ENCODE data around the gene PHF13.

Gene PHF13

DNA sequence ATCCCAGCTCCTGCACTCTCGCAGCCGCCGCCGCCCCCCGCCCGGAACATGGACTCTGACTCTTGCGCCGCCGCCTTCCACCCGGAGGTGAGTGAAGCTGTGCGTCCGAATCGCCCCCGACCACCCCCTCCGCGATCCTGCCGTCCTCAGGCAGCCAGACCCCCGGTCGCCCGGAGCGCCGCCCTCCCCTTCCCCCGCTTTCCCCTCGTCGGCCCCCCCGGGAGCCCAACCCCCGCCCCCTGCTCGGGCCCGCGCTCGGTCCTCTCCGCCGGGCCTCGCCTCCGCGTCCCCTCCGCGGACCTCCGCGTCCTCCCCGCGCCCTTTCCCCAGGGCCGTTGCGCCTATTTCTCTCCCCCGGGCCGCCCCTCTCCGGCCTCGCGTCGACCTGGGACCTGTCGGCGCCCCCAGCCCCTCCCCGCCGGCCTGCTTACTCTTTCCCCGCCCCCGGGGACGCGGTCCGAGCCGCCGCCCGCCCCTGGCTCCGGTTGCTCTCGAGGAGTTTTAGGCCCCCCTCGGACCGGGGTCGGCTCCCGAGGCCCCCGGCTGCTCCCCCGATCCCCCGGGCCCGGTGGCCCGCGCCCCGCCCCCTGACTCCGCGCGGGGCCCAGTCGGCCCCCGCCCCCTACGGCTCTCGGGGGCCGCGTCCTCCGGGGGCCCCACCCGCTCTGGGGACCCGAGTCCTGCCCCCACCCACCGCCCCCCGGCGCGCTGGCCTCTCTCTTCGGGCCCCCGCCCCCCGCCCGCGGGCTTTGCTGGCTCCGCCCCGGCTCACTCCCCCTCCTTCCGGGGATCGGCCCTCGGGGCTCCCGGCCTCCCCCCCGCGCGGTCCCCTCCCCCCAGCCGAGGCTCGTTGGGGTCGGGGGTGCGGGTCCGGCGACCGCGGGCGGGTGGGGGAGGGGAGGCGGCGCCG is 743 bp downstream of the PHF13 start:
- POLR2A ChIA-PET: no interaction called here
- Histone ChIP-seq H3K4me1 (ENCODE audit: control extremely low read depth in 1 of 4, control insufficient read depth in 4 of 4, insufficient read depth in 4 of 4, low read length in 3 of 4) (peaks cover 0 to 17% (median 14%) of the 10 kb centered on the region in 4 experiments), H3K36me3 (ENCODE audit: control insufficient read depth in 4 of 4, insufficient read depth in 4 of 4, low read length in 3 of 4) (peaks cover 0 to 14% (median 2%) of the 10 kb centered on the region in 4 experiments), H3K27me3 (replicated peaks in 2 of 5; ENCODE audit: control insufficient read depth in 4 of 5, insufficient read depth in 5 of 5, low read length in 4 of 5) (no peaks in the 10 kb centered on the region), H3K27ac (ENCODE audit: insufficient read depth in 1 of 2, low read depth in 1 of 2, low read length in 2 of 2, poor library complexity in 1 of 2, severe bottlenecking in 2 of 2) (peak overlapping the region in 1 of 2 experiments; percentile 25), H3K4me3 (ENCODE audit: control insufficient read depth in 1 of 7, extremely low read depth in 1 of 7, insufficient read depth in 4 of 7, low read depth in 2 of 7, low read length in 6 of 7) (peak overlapping the region; percentile 64 to 84 (median 77)), H3K9me3 (ENCODE audit: control extremely low read depth in 1 of 5, control insufficient read depth in 4 of 5, insufficient read depth in 2 of 5, low read depth in 1 of 5, low read length in 4 of 5) (no peaks in the 10 kb centered on the region)
- CTCF ChIA-PET: no interaction called here
- no peak for DNase-seq
- 0% methylated on average over 46 of the region's 117 CpGs for WGBS (ENCODE audit: insufficient coverage)

- peaks cover 0 to 17% (median 14%) of the 10 kb centered on the region in 4 experiments for H3K4me1 ChIP-seq (ENCODE audit: control extremely low read depth in 1 of 4, control insufficient read depth in 4 of 4, insufficient read depth in 4 of 4, low read length in 3 of 4)
- H3K36me3 ChIP-seq (ENCODE audit: control insufficient read depth in 4 of 4, insufficient read depth in 4 of 4, low read length in 3 of 4): peaks cover under 1 to 21% (median 6%) of the 10 kb centered on the region in 4 experiments
- WGBS (ENCODE audit: insufficient coverage): under 1% methylated on average over 59 of the region's 82 CpGs
- DNase-seq: no peak
- CTCF ChIA-PET: interaction anchor here (1.2 to 1.3 kb wide), 2 partner anchors 13 to 34 kb away, joined by 3 read pairs; no protein-coding TSS in a partner anchor
- H3K4me3 ChIP-seq (ENCODE audit: control insufficient read depth in 1 of 7, extremely low read depth in 1 of 7, insufficient read depth in 4 of 7, low read depth in 2 of 7, low read length in 6 of 7): peak overlapping the region; percentile 39 to 84 (median 68)
- H3K27me3 ChIP-seq (replicated peaks in 2 of 5; ENCODE audit: control insufficient read depth in 4 of 5, insufficient read depth in 5 of 5, low read length in 4 of 5): no peaks in the 10 kb centered on the region
- no peaks in the 10 kb centered on the region for H3K9me3 ChIP-seq (ENCODE audit: control extremely low read depth in 1 of 5, control insufficient read depth in 4 of 5, insufficient read depth in 2 of 5, low read depth in 1 of 5, low read length in 4 of 5)
- H3K27ac ChIP-seq (ENCODE audit: insufficient read depth in 1 of 2, low read depth in 1 of 2, low read length in 2 of 2, poor library complexity in 1 of 2, severe bottlenecking in 2 of 2): peak overlapping the region in 1 of 2 experiments; percentile 54
- POLR2A ChIA-PET: no interaction called here
These were observed 1.6 kb downstream of the PHF13 start for GRCh38 chr1:6614929-6615785.

- DNase-seq: no peak
- Histone ChIP-seq H3K36me3 (ENCODE audit: control insufficient read depth in 4 of 4, insufficient read depth in 4 of 4, low read length in 3 of 4) (peaks cover 2 to 47% (median 21%) of the 10 kb centered on the region in 4 experiments), H3K27ac (ENCODE audit: insufficient read depth in 1 of 2, low read depth in 1 of 2, low read length in 2 of 2, poor library complexity in 1 of 2, severe bottlenecking in 2 of 2) (no peak overlapping the region), H3K4me1 (ENCODE audit: control extremely low read depth in 1 of 4, control insufficient read depth in 4 of 4, insufficient read depth in 4 of 4, low read length in 3 of 4) (peaks cover 0 to 8% (median 7%) of the 10 kb centered on the region in 4 experiments), H3K9me3 (ENCODE audit: control extremely low read depth in 1 of 5, control insufficient read depth in 4 of 5, insufficient read depth in 2 of 5, low read depth in 1 of 5, low read length in 4 of 5) (no peaks in the 10 kb centered on the region), H3K27me3 (replicated peaks in 2 of 5; ENCODE audit: control insufficient read depth in 4 of 5, insufficient read depth in 5 of 5, low read length in 4 of 5) (no peaks in the 10 kb centered on the region), H3K4me3 (ENCODE audit: control insufficient read depth in 1 of 7, extremely low read depth in 1 of 7, insufficient read depth in 4 of 7, low read depth in 2 of 7, low read length in 6 of 7) (no peak overlapping the region)
- 100% methylated on average over 3 of the region's 4 CpGs for WGBS (ENCODE audit: insufficient coverage)
- ChIA-PET CTCF (no interaction called here), POLR2A (no interaction called here)
These were observed 5.5 kb downstream of the PHF13 start for GRCh38 chr1:6619045-6619444.

DNA sequence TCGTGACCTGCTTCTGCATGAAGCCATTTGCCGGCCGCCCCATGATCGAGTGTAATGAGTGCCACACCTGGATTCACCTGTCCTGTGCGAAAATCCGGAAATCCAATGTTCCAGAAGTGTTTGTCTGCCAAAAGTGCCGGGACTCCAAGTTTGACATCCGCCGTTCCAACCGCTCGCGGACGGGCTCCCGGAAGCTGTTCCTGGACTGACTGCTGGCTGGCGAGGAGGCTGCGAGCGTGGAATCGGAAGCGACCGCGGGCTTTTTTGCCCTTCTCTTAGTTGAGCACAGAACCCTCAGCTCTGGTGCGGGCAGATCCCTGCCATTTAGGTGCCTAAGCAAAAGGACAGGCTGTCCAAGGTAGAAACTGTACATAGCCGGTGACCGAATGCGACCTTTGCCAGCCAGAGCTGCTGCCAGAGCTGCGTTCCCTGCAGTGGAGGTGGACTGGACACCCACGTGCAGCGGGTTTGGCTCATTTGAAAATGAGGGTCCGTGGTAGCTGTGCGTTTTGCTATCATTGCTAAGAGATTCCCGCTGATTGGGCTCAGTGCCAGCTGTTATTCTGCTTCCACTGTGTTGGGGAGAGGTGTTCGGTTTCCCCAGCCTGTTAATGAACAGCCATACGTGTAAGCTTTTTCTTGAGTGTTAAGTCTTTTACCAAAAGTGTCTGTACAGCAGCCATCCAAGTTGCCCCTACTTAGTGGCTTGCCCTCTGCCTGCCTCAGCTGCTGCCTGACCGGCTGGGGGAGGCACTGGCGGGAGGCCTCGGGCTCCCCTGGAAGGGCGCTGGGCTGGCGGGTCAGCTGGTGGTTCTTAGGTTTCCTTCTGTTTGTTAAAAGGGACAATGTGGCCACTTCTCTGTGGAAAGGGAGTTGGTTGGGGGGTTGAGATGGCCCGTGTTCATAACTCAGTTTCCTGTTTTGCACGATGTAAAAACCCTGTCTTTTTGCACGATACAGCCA is 8.2 kb downstream of the PHF13 start:
- DNase-seq: no peak
- 91% methylated on average over 38 of the region's 41 CpGs for WGBS (ENCODE audit: insufficient coverage)
- ChIA-PET POLR2A (no interaction called here), CTCF (interaction anchor here (1.0 to 1.8 kb wide), 4 partner anchors 11 to 25 kb away, joined by 3 to 4 read pairs (median 3); no protein-coding TSS in a partner anchor)
- no peaks in the 10 kb centered on the region for H3K27me3 ChIP-seq (replicated peaks in 2 of 5; ENCODE audit: control insufficient read depth in 4 of 5, insufficient read depth in 5 of 5, low read length in 4 of 5)
- peaks cover 2 to 45% (median 21%) of the 10 kb centered on the region in 4 experiments for H3K36me3 ChIP-seq (ENCODE audit: control insufficient read depth in 4 of 4, insufficient read depth in 4 of 4, low read length in 3 of 4)
- H3K4me3 ChIP-seq (ENCODE audit: control insufficient read depth in 1 of 7, extremely low read depth in 1 of 7, insufficient read depth in 4 of 7, low read depth in 2 of 7, low read length in 6 of 7): no peak overlapping the region
- no peaks in the 10 kb centered on the region for H3K9me3 ChIP-seq (ENCODE audit: control extremely low read depth in 1 of 5, control insufficient read depth in 4 of 5, insufficient read depth in 2 of 5, low read depth in 1 of 5, low read length in 4 of 5)
- no peak overlapping the region for H3K27ac ChIP-seq (ENCODE audit: insufficient read depth in 1 of 2, low read depth in 1 of 2, low read length in 2 of 2, poor library complexity in 1 of 2, severe bottlenecking in 2 of 2)
- H3K4me1 ChIP-seq (ENCODE audit: control extremely low read depth in 1 of 4, control insufficient read depth in 4 of 4, insufficient read depth in 4 of 4, low read length in 3 of 4): peaks cover 0 to 14% (median 12%) of the 10 kb centered on the region in 4 experiments

DNA sequence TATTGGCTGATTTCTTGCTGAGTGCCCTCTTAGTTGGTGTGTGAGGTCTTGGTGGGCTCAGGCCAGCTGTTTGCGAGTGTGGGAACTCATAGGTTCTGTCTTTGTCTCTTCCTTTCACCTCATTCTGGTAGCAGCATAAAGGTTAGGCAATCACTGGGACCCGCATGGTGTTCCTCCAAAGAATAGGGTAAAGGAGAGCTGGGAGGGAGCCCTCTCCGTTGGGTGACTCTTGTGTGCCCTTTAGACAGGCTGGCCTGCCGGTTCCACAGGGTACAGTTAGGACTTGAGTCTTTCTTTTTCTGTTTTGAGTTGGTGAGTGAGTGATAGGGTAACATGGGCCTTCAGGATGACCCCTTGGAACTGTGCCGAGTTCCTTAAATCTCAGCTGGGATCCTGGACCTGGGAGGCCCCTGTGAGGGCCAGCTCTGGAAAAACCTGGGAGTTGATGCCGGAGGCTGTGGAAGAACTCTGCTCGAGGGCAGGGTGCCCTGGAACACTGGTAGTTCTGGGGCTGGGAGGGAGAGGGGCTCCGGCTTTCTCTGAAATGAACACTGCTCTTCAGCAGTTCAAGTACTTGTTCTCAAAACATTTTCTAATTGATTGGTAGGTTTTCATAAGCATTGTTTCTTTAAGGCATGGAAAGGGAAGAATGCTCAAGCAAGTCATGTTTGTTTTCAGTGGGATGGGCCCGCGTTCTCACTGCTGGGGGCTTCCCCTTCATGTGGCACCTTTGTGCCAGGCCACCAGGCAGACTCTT is 9.0 kb downstream of the PHF13 start:
- Histone ChIP-seq H3K36me3 (ENCODE audit: control insufficient read depth in 4 of 4, insufficient read depth in 4 of 4, low read length in 3 of 4) (peaks cover 2 to 49% (median 24%) of the 10 kb centered on the region in 4 experiments), H3K4me3 (ENCODE audit: control insufficient read depth in 1 of 7, extremely low read depth in 1 of 7, insufficient read depth in 4 of 7, low read depth in 2 of 7, low read length in 6 of 7) (no peak overlapping the region), H3K27me3 (replicated peaks in 2 of 5; ENCODE audit: control insufficient read depth in 4 of 5, insufficient read depth in 5 of 5, low read length in 4 of 5) (no peaks in the 10 kb centered on the region), H3K27ac (ENCODE audit: insufficient read depth in 1 of 2, low read depth in 1 of 2, low read length in 2 of 2, poor library complexity in 1 of 2, severe bottlenecking in 2 of 2) (no peak overlapping the region), H3K9me3 (ENCODE audit: control extremely low read depth in 1 of 5, control insufficient read depth in 4 of 5, insufficient read depth in 2 of 5, low read depth in 1 of 5, low read length in 4 of 5) (no peaks in the 10 kb centered on the region), H3K4me1 (ENCODE audit: control extremely low read depth in 1 of 4, control insufficient read depth in 4 of 4, insufficient read depth in 4 of 4, low read length in 3 of 4) (peaks cover 0 to 14% (median 12%) of the 10 kb centered on the region in 4 experiments)
- CTCF ChIA-PET: interaction anchor here (1.0 to 1.8 kb wide), 4 partner anchors 11 to 24 kb away, joined by 3 to 4 read pairs (median 3); no protein-coding TSS in a partner anchor
- 96% methylated on average over 7 of the region's 10 CpGs for WGBS (ENCODE audit: insufficient coverage)
- DNase-seq: no peak
- POLR2A ChIA-PET: no interaction called here
